Fibroblast of lung (primary cell): ENCODE results near the gene DAPK1. TPM values are rescaled to one million over a fixed set of nuclear protein-coding genes. Genes with fewer than 3 reads are reported as not detected.

Source experiments
- DNase-seq, 2 donors: peaks; one replicate each; pipeline versions ENCODE4 v3.0.0 to v3.0.0-alpha.2; 2010; ENCODE audit warnings: low read depth in 2 of 2
- H2AFZ ChIP-seq: 2 replicates; pipeline ENCODE4 v1.5.1; 2012; ENCODE audit warnings: low read length, control low read depth, inconsistent platforms
- H3K27ac ChIP-seq: 2 replicates; pipeline ENCODE4 v1.5.1; 2011; ENCODE audit warnings: low read length, control low read depth; ENCODE audit not compliant: insufficient read depth
- H3K27me3 ChIP-seq: 2 replicates; pipeline ENCODE4 v1.5.1; 2011; ENCODE audit warnings: mild to moderate bottlenecking, low read length; ENCODE audit not compliant: control insufficient read depth, insufficient read depth
- H3K36me3 ChIP-seq: 2 replicates; pipeline ENCODE4 v1.5.1; 2011; ENCODE audit warnings: low read length; ENCODE audit not compliant: control insufficient read depth, insufficient read depth
- H3K4me1 ChIP-seq: 2 replicates; pipeline ENCODE4 v1.5.1; 2011; ENCODE audit warnings: low read length; ENCODE audit not compliant: control insufficient read depth, insufficient read depth; ENCODE audit errors: extremely low read depth
- H3K4me2 ChIP-seq: 2 replicates; pipeline ENCODE4 v1.5.1; 2011; ENCODE audit warnings: low read length, control low read depth; ENCODE audit not compliant: insufficient read depth; ENCODE audit errors: extremely low read depth
- H3K4me3 ChIP-seq, 4 experiments: fragments of 200-600 bp in 1 of 4; sonication (generic) in 1 of 4; replicated peaks in 1 of 4; 2 replicates each; pipeline ENCODE4 v1.5.1; 2011 to 2016; ENCODE audit warnings: low read length in 4 of 4, low read depth in 3 of 4, mild to moderate bottlenecking in 3 of 4, control low read depth in 2 of 4, inconsistent platforms in 1 of 4, mixed read lengths in 1 of 4; ENCODE audit not compliant: insufficient read depth in 1 of 4; ENCODE audit errors: control extremely low read depth in 1 of 4
- H3K79me2 ChIP-seq: 2 replicates; pipeline ENCODE4 v1.5.1; 2012; ENCODE audit warnings: mild to moderate bottlenecking, low read length, inconsistent platforms; ENCODE audit not compliant: control insufficient read depth, insufficient read depth
- H3K9ac ChIP-seq: 2 replicates; pipeline ENCODE4 v1.5.1; 2011; ENCODE audit warnings: mild to moderate bottlenecking, low read length, control low read depth; ENCODE audit not compliant: insufficient read depth
- H3K9me3 ChIP-seq: 2 replicates; pipeline ENCODE4 v1.5.1; 2012; ENCODE audit warnings: low read depth, low read length; ENCODE audit not compliant: control insufficient read depth, insufficient read depth
- H4K20me1 ChIP-seq: 2 replicates; pipeline ENCODE4 v1.5.1; 2011; ENCODE audit warnings: low read length; ENCODE audit not compliant: control insufficient read depth, insufficient read depth; ENCODE audit errors: extremely low read depth
- EZH2 ChIP-seq: IDR thresholded peaks from 2 replicates; pipeline ENCODE4 v1.5.1; 2012; ENCODE audit warnings: low read length, control low read depth, mild to moderate bottlenecking; ENCODE audit errors: missing control alignments
- polyA plus RNA-seq, 2 donors: library from polyadenylated mRNA; depleted of rRNA in 1 of 2; stranded (reverse) in 1 of 2; unstranded in 1 of 2; fragments of >200 nt; gene quantifications; 2 replicates each; pipeline ENCODE4 v1.2.1, GENCODE V29; 2011 to 2012; ENCODE audit warnings: missing spikeins in 1 of 2
- total RNA-seq: library from RNA; depleted of rRNA; stranded (reverse); fragments of >200 nt; gene quantifications from 2 replicates; pipeline ENCODE4 v1.2.1, GENCODE V29; 2014
- TF ChIP-seq, protein P1 (sequence below), 2 donors: IDR thresholded peaks in 1 of 2; conservative IDR thresholded peaks in 1 of 2; 1 replicate in 1 of 2; 2 replicates in 1 of 2; pipeline ENCODE4 v1.5.1; 2011 to 2012; ENCODE audit warnings: low read length in 2 of 2, control low read depth in 1 of 2, inconsistent platforms in 1 of 2, low read depth in 1 of 2, mild to moderate bottlenecking in 1 of 2

Gene DAPK1
- total and polyA plus RNA-seq, 2 donors (not counting 1 experiment from before 2014, with no cell fraction given) = 1.1 to 15.5 TPM

- Histone ChIP-seq H2AFZ (no peak overlapping the region), H3K36me3 (no peaks in the 10 kb centered on the region), H3K9me3 (no peaks in the 10 kb centered on the region), H3K79me2 (no peaks in the 10 kb centered on the region), H3K9ac (no peak overlapping the region), H4K20me1 (no peaks in the 10 kb centered on the region), H3K4me2 (no peak overlapping the region), H3K4me1 (no peaks in the 10 kb centered on the region), H3K27me3 (no peaks in the 10 kb centered on the region), H3K27ac (no peak overlapping the region), H3K4me3 (no peak overlapping the region)
- TF ChIP-seq, protein P1, sequence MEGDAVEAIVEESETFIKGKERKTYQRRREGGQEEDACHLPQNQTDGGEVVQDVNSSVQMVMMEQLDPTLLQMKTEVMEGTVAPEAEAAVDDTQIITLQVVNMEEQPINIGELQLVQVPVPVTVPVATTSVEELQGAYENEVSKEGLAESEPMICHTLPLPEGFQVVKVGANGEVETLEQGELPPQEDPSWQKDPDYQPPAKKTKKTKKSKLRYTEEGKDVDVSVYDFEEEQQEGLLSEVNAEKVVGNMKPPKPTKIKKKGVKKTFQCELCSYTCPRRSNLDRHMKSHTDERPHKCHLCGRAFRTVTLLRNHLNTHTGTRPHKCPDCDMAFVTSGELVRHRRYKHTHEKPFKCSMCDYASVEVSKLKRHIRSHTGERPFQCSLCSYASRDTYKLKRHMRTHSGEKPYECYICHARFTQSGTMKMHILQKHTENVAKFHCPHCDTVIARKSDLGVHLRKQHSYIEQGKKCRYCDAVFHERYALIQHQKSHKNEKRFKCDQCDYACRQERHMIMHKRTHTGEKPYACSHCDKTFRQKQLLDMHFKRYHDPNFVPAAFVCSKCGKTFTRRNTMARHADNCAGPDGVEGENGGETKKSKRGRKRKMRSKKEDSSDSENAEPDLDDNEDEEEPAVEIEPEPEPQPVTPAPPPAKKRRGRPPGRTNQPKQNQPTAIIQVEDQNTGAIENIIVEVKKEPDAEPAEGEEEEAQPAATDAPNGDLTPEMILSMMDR (conservative IDR thresholded peaks at IDR 0.05 in 1 of 2, IDR thresholded peaks at IDR 0.05 in 1 of 2; ENCODE audit: low read depth in 1 of 2, low read length in 2 of 2) = no peak
- no peak for TF ChIP-seq EZH2
- DNase-seq = peak in 1 of 2 donors; percentile 32
Measured at GRCh38 chr9:87503927-87504326, 6.3 kb downstream of the DAPK1 start.

DNA sequence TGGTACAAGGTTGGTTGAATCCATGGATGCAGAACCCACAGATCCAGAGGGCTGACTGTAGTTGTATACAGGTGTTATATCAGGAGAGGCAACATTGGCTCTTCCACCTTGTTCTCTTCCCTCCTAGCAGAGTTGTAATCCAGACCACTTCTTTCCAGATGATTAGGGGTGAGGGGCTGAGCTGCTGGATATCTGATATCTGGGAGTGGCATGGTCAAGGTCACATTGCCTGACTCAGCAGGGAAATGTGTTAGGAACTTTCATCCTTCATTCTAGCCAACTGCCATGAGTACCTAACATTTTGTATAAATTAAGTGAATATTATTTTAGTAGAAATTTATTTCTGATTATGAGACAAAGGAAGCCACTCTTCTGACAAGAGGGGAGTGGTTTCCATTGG is 7.3 kb downstream of the DAPK1 start:
- Histone ChIP-seq H3K79me2 (no peaks in the 10 kb centered on the region), H3K9me3 (no peaks in the 10 kb centered on the region), H4K20me1 (no peaks in the 10 kb centered on the region), H3K4me2 (no peak overlapping the region), H3K4me1 (no peaks in the 10 kb centered on the region), H3K4me3 (no peak overlapping the region), H2AFZ (no peak overlapping the region), H3K27ac (no peak overlapping the region), H3K36me3 (no peaks in the 10 kb centered on the region), H3K27me3 (no peaks in the 10 kb centered on the region), H3K9ac (no peak overlapping the region)
- TF ChIP-seq, protein P1 (conservative IDR thresholded peaks at IDR 0.05 in 1 of 2, IDR thresholded peaks at IDR 0.05 in 1 of 2; ENCODE audit: low read depth in 1 of 2, low read length in 2 of 2) = no peak
- TF ChIP-seq EZH2 = no peak
- DNase-seq = no peak

DNA sequence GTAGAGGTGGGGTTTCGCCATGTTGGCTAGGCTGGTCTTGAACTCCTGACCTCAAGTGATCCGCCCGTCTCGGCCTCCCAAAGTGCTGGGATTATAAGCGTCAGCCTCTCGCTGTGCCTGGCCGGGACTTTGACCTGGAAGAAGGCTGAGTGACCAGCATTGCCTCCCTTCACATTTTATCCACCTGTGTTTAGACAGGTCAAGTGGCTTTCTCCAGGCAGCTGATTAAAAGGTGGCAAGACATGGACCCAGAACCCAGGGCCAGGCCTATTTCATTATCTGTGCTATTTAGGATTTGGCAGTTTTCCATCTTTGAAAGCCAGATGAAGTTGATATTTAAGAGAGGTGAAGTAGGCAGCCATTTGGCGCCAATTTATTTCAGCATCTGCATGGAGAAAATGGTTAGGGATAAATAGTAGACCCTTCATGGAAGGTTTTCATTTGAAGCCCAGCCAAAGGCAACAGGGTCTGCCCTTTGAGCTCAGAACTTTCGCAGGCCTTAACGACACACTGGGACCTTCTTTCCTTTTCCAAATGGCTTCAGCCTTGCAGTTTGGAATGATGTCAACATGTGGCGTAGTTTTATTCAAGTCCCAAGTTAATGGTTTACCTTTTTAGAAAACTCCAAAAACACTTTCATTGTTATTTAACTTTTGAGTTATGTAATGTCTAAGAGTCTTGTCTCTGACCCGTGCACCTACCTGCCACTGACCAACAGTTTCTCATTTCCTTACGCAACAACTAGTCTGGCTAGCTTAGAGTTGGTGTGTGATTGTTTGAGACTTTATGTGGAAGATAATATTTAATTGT is 8.4 kb downstream of the DAPK1 start:
- Histone ChIP-seq H3K9me3 (no peaks in the 10 kb centered on the region), H3K9ac (no peak overlapping the region), H3K4me3 (no peak overlapping the region), H3K27me3 (no peaks in the 10 kb centered on the region), H3K4me1 (no peaks in the 10 kb centered on the region), H3K27ac (no peak overlapping the region), H4K20me1 (no peaks in the 10 kb centered on the region), H3K4me2 (no peak overlapping the region), H3K79me2 (no peaks in the 10 kb centered on the region), H2AFZ (no peak overlapping the region), H3K36me3 (no peaks in the 10 kb centered on the region)
- DNase-seq = no peak
- TF ChIP-seq, protein P1 (conservative IDR thresholded peaks at IDR 0.05 in 1 of 2, IDR thresholded peaks at IDR 0.05 in 1 of 2; ENCODE audit: low read depth in 1 of 2, low read length in 2 of 2) = no peak
- TF ChIP-seq EZH2 = no peak
